Stimulated activated naive CD4-positive, alpha-beta T cell treated with Interleukin-2 at 50 U/mL for 16 hours (primary cell): ENCODE data around the gene ZNF816.
"Not testable (repeated sequence)": the region's sequence is repeated elsewhere in the genome, so short reads cannot be mapped to it uniquely, and the experiment has no call there.

Source experiments
- DNase-seq: peaks from one replicate; lab custom pipeline; 2025; lab: John Stamatoyannopoulos, UW

Gene ZNF816

DNA sequence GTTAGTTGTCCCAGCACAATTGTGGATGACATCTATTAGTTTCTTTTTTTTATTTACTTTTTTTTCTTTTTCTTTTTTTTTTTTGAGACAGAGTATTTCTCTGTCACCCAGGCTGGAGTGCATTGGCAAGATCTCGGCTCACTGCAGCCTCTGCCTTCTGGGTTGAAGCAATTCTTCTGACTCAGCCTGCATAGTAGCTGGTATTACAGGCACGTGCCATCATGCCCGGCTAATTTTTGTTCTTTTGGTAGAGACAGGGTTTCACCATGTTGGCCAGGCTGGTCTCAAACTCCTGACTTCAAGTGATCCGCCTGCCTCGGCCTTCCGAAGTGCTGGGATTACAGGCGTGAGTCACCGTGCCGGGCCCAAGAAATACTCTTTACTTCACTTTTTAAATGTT is 38.0 kb downstream of the ZNF816 start:
- not testable (repeated sequence) for DNase-seq

DNA sequence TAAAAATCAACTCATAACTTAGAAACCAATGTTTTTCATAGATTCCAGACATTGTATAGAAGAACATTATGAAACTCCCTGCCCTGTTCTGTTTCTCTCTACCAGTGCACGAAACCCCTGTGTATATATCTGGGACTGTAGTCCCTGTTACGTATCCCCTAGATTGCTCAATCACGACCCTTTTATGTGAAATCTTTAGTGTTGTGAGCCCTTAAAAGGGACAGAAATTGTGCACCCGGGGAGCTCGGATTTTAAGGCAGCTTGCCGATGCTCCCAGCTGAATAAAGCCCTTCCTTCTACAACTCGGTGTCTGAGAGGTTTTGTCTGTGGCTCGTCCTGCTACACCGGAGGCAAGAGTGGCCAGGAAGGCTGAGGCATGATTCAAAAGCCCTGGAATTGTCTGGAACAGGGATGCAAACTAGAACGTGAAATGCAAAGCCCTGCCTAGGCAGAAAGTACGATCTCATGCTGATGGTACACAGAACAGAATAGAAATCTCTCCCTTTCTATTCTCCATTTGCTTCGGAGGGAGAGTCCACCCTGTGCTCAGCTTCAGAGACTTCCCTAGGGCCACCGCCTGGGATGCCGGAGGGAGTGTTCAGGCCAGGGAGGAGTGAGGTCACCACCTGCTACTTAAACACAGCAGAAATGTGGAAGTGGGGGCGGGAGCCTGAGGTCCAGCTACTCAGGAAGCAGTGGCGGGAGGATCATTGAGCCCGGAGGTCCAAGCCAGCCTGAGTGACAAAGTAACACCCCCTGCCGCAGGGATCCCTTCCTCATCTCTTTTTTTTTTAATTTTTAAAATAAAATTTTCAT is 38.7 kb downstream of the ZNF816 start:
- DNase-seq: no peak

- peak; percentile 76 for DNase-seq
Measured at GRCh38 chr19:52922841-52923777, 39.6 kb downstream of the ZNF816 start, which contains the start of gene ZNF888. Gene ZNF888, minus strand, starts transcription at chr19:52923428. Its CDS starts 5,555 bp downstream, at chr19:52917873.

- no peak for DNase-seq
Measured at GRCh38 chr19:52917531-52917930, 45.1 kb downstream of the ZNF816 start.

GRCh38 chr19:52910648-52911047 is 52.0 kb downstream of the ZNF816 start:
- no peak for DNase-seq

- not testable (repeated sequence) for DNase-seq
Measured at GRCh38 chr19:52904052-52904780, 58.5 kb downstream of the ZNF816 start.

- no peak for DNase-seq
Measured at GRCh38 chr19:52901842-52902241, 60.8 kb downstream of the ZNF816 start.
